PC-3 (cell line): ENCODE measurements around the gene WDR7. TPM values are rescaled to one million over a fixed set of nuclear protein-coding genes. Genes with fewer than 3 reads are reported as not detected.

Source experiments
- ATAC-seq: fragments of 200-7000 bp; cut with Tn5 transposase; 2 replicates; pipeline ENCODE4 v1.9.1; 2020; ENCODE audit warnings: mild to moderate bottlenecking, moderate library complexity
- BruUV-seq: library from RNA; stranded (reverse); fragments of 400-500 nt; replicated peaks from 2 replicates; lab custom pipeline; 2021; lab: Mats Ljungman, UMichigan
- CTCF ChIA-PET: fragments of 300-600 bp; sonication (Branson Sonifier 250); formaldehyde crosslinking; loops from one replicate; lab custom pipeline; 2022; ENCODE audit warnings: antibody characterized with exemption; lab: Charles Lee
- POLR2A ChIA-PET: fragments of 300-600 bp; sonication (Branson Sonifier 250); formaldehyde crosslinking; loops from one replicate; lab custom pipeline; 2022; ENCODE audit warnings: antibody characterized with exemption; ENCODE audit not compliant: unreplicated experiment; lab: Charles Lee
- DNase-seq: peaks from one replicate; pipeline ENCODE4 v3.0.0-alpha.2; 2015
- H2AFZ ChIP-seq: fragments of 300-600 bp; sonication (generic); 2 replicates; pipeline ENCODE4 v1.6.0; 2016; ENCODE audit warnings: antibody characterized with exemption, low read length
- H3F3A ChIP-seq: fragments of 300-600 bp; sonication (generic); one replicate; pipeline ENCODE4 v1.6.0; 2017; ENCODE audit warnings: antibody characterized with exemption, low read length, control low read depth, mild to moderate bottlenecking; ENCODE audit not compliant: unreplicated experiment
- H3K27ac ChIP-seq: fragments of 300-600 bp; sonication (generic); 2 replicates; pipeline ENCODE4 v1.5.1; 2016; ENCODE audit warnings: mild to moderate bottlenecking, low read length
- H3K27me3 ChIP-seq: fragments of 300-600 bp; sonication (generic); 2 replicates; pipeline ENCODE4 v1.6.1; 2016; ENCODE audit warnings: low read length, mixed read lengths
- H3K36me3 ChIP-seq: fragments of 300-600 bp; sonication (generic); 2 replicates; pipeline ENCODE4 v1.6.1; 2016; ENCODE audit warnings: low read depth, mixed run types, low read length, mixed read lengths
- H3K4me1 ChIP-seq: fragments of 300-600 bp; sonication (generic); 2 replicates; pipeline ENCODE4 v1.5.1; 2016; ENCODE audit warnings: low read length; ENCODE audit not compliant: insufficient read depth
- H3K4me2 ChIP-seq: fragments of 300-600 bp; sonication (generic); 2 replicates; pipeline ENCODE4 v1.6.0; 2016; ENCODE audit warnings: low read length
- H3K4me3 ChIP-seq: fragments of 300-600 bp; sonication (generic); 2 replicates; pipeline ENCODE4 v1.5.1; 2016; ENCODE audit warnings: mild to moderate bottlenecking, low read length, mixed read lengths
- H3K79me2 ChIP-seq: fragments of 300-600 bp; sonication (generic); 2 replicates; pipeline ENCODE4 v1.6.1; 2017; ENCODE audit warnings: low read length, mixed read lengths
- H3K9ac ChIP-seq: fragments of 300-600 bp; sonication (generic); 2 replicates; pipeline ENCODE4 v1.6.0; 2016; ENCODE audit warnings: mild to moderate bottlenecking, low read length
- H3K9me2 ChIP-seq: fragments of 300-600 bp; sonication (generic); replicated peaks from 2 replicates; pipeline ENCODE4 v1.6.1; 2016; ENCODE audit warnings: mixed run types, low read length, mixed read lengths
- H3K9me3 ChIP-seq: fragments of 300-600 bp; sonication (generic); 2 replicates; pipeline ENCODE4 v1.6.1; 2016; ENCODE audit warnings: low read length, mixed read lengths
- H4K20me1 ChIP-seq: fragments of 300-600 bp; sonication (generic); 2 replicates; pipeline ENCODE4 v1.6.1; 2016; ENCODE audit warnings: low read length, mixed read lengths
- CTCF ChIP-seq: fragments of 300-600 bp; sonication (generic); conservative IDR thresholded peaks from 2 replicates; pipeline ENCODE4 v1.5.1; 2017; ENCODE audit warnings: antibody characterized with exemption, low read depth, mild to moderate bottlenecking, low read length
- EZH2 ChIP-seq: fragments of 300-600 bp; sonication (generic); IDR thresholded peaks from one replicate; pipeline ENCODE4 v1.6.1; 2017; ENCODE audit warnings: antibody characterized with exemption, mild to moderate bottlenecking, low read length; ENCODE audit not compliant: unreplicated experiment
- EZH2phosphoT487 ChIP-seq: fragments of 300-600 bp; sonication (generic); IDR thresholded peaks from 2 replicates; pipeline ENCODE4 v1.6.1; 2018; ENCODE audit warnings: mild to moderate bottlenecking, antibody characterized with exemption, low read length, borderline replicate concordance
- intact Hi-C: fragments of 100-400 bp; cut with micrococcal nuclease; formaldehyde crosslinking; loops from 2 replicates; pipeline ENCODE4 v1.9.0; 2023
- total RNA-seq: library from RNA; depleted of rRNA; stranded (reverse); fragments of >200 nt; gene quantifications from 2 replicates; pipeline ENCODE4 v1.2.3, GENCODE V29; 2014

Gene WDR7
- total RNA-seq, 1 experiment from 2014 or later: 16.0 TPM

- intact Hi-C loops: no loop called here
- Histone ChIP-seq H3K36me3 (no peaks in the 10 kb centered on the region), H3K4me1 (no peaks in the 10 kb centered on the region), H3K27ac (no peak overlapping the region), H3K9me2 (no peaks in the 10 kb centered on the region), H3K27me3 (no peaks in the 10 kb centered on the region), H3K4me3 (no peak overlapping the region), H3K9me3 (no peaks in the 10 kb centered on the region), H2AFZ (no peak overlapping the region), H4K20me1 (no peaks in the 10 kb centered on the region), H3K79me2 (no peaks in the 10 kb centered on the region), H3F3A (no peaks in the 10 kb centered on the region), H3K4me2 (no peak overlapping the region), H3K9ac (no peak overlapping the region)
- POLR2A ChIA-PET: no interaction called here
- BruUV-seq: no TSS peak
- ATAC-seq (no peak), DNase-seq (no peak)
- CTCF ChIA-PET: no interaction called here
- TF ChIP-seq EZH2 (no peak), CTCF (no peak), EZH2phosphoT487 (no peak)
Measured at GRCh38 chr18:56952026-56952425, 300.9 kb downstream of the WDR7 start.

GRCh38 chr18:56953428-56954198 lies 302.5 kb downstream of the WDR7 start:
- Histone ChIP-seq H3K4me3 (no peak overlapping the region), H3K4me2 (no peak overlapping the region), H3K4me1 (no peaks in the 10 kb centered on the region), H2AFZ (no peak overlapping the region), H3F3A (no peaks in the 10 kb centered on the region), H3K27me3 (no peaks in the 10 kb centered on the region), H3K9ac (no peak overlapping the region), H3K9me3 (no peaks in the 10 kb centered on the region), H3K36me3 (no peaks in the 10 kb centered on the region), H3K9me2 (no peaks in the 10 kb centered on the region), H3K79me2 (no peaks in the 10 kb centered on the region), H4K20me1 (no peaks in the 10 kb centered on the region), H3K27ac (no peak overlapping the region)
- TF ChIP-seq EZH2: no peak
- no peak for TF ChIP-seq EZH2phosphoT487
- TF ChIP-seq CTCF: no peak
- no peak for ATAC-seq
- CTCF ChIA-PET: no interaction called here
- no TSS peak for BruUV-seq
- POLR2A ChIA-PET: no interaction called here
- intact Hi-C loops: no loop called here
- DNase-seq: no peak

- no peak overlapping the region for H3K9ac ChIP-seq
- TF ChIP-seq EZH2phosphoT487: no peak
- no peak for TF ChIP-seq CTCF
- TF ChIP-seq EZH2: no peak
- H4K20me1 ChIP-seq: no peaks in the 10 kb centered on the region
- intact Hi-C loops: no loop called here
- H3F3A ChIP-seq: no peaks in the 10 kb centered on the region
- ATAC-seq (no peak), DNase-seq (no peak)
- H3K4me1 ChIP-seq: no peaks in the 10 kb centered on the region
- no peaks in the 10 kb centered on the region for H3K79me2 ChIP-seq
- no TSS peak for BruUV-seq
- H3K27me3 ChIP-seq: no peaks in the 10 kb centered on the region
- CTCF ChIA-PET: no interaction called here
- no peak overlapping the region for H3K4me3 ChIP-seq
- no peak overlapping the region for H3K4me2 ChIP-seq
- no peaks in the 10 kb centered on the region for H3K9me3 ChIP-seq
- H2AFZ ChIP-seq: no peak overlapping the region
- H3K27ac ChIP-seq: no peak overlapping the region
- POLR2A ChIA-PET: no interaction called here
- no peaks in the 10 kb centered on the region for H3K36me3 ChIP-seq
- H3K9me2 ChIP-seq: no peaks in the 10 kb centered on the region
Measured at GRCh38 chr18:56955490-56955889, 304.3 kb downstream of the WDR7 start.
